Neural cell (in vitro differentiated cells): Measurements from ENCODE around the gene BCHE. TPM values are rescaled to one million over a fixed set of nuclear protein-coding genes. Genes with fewer than 3 reads are reported as not detected.

Experiments
- H2AFZ ChIP-seq: fragments of 200-600, 300-800 bp; sonication (generic), shearing (Covaris generic); 2 replicates; pipeline ENCODE4 v1.6.0; 2014; ENCODE audit warnings: low read depth, mild to moderate bottlenecking, antibody characterized with exemption, low read length, moderate library complexity
- H3F3A ChIP-seq: fragments of 200-600 bp; shearing (Covaris generic); 2 replicates; pipeline ENCODE4 v1.6.1; 2016; ENCODE audit warnings: mild to moderate bottlenecking, moderate library complexity, mixed read lengths, antibody characterized with exemption, low read length; ENCODE audit not compliant: insufficient read depth, poor library complexity, severe bottlenecking
- H3K27ac ChIP-seq: fragments of 200-600, 300-800 bp; sonication (generic), shearing (Covaris generic); 2 replicates; pipeline ENCODE4 v1.5.1; 2014; ENCODE audit warnings: mild to moderate bottlenecking, low read length, moderate library complexity
- H3K27me3 ChIP-seq: fragments of 300-800, 200-600 bp; sonication (generic), shearing (Covaris generic); 2 replicates; pipeline ENCODE4 v1.6.0; 2014; ENCODE audit warnings: mild to moderate bottlenecking, low read depth, low read length, moderate library complexity; ENCODE audit not compliant: insufficient read depth
- H3K36me3 ChIP-seq: fragments of 300-800, 200-600 bp; sonication (generic), shearing (Covaris generic); 2 replicates; pipeline ENCODE4 v1.5.1; 2014; ENCODE audit warnings: mild to moderate bottlenecking, antibody characterized with exemption, low read length, moderate library complexity; ENCODE audit not compliant: insufficient read depth
- H3K4me2 ChIP-seq: fragments of 300-800, 200-600 bp; sonication (generic), shearing (Covaris generic); 2 replicates; pipeline ENCODE4 v1.6.0; 2014; ENCODE audit warnings: mild to moderate bottlenecking, low read length
- H3K4me3 ChIP-seq: fragments of 300-800, 200-600 bp; sonication (generic), shearing (Covaris generic); 2 replicates; pipeline ENCODE4 v1.5.1; 2014; ENCODE audit warnings: mild to moderate bottlenecking, low read length, moderate library complexity
- H3K79me2 ChIP-seq: fragments of 200-600 bp; shearing (Covaris generic); replicated peaks from 2 replicates; pipeline ENCODE4 v1.6.0; 2014; ENCODE audit warnings: mild to moderate bottlenecking, low read length, moderate library complexity; ENCODE audit not compliant: insufficient read depth
- H3K9ac ChIP-seq: fragments of 300-800, 200-600 bp; sonication (generic), shearing (Covaris generic); 2 replicates; pipeline ENCODE4 v1.6.1; 2016; ENCODE audit warnings: mild to moderate bottlenecking, low read length, mixed read lengths
- H3K9me2 ChIP-seq: fragments of 200-600 bp; shearing (Covaris generic); 2 replicates; pipeline ENCODE4 v1.6.1; 2016; ENCODE audit warnings: mild to moderate bottlenecking, low read length, mixed read lengths; ENCODE audit not compliant: insufficient read depth
- H3K9me3 ChIP-seq: fragments of 200-600, 300-800 bp; sonication (generic), shearing (Covaris generic); 2 replicates; pipeline ENCODE4 v1.6.1; 2016; ENCODE audit warnings: mild to moderate bottlenecking, mixed run types, low read length, moderate library complexity, mixed read lengths
- H4K20me1 ChIP-seq: fragments of 200-600 bp; shearing (Covaris generic); 2 replicates; pipeline ENCODE4 v1.6.1; 2016; ENCODE audit warnings: mild to moderate bottlenecking, mixed run types; ENCODE audit not compliant: insufficient read depth
- CTCF ChIP-seq: fragments of 450-650 bp; IDR thresholded peaks from 2 replicates; pipeline ENCODE4 v1.5.1; 2014; ENCODE audit warnings: antibody characterized with exemption, mild to moderate bottlenecking, moderate library complexity; ENCODE audit not compliant: poor library complexity, severe bottlenecking
- EP300 ChIP-seq: fragments of 450-650 bp; conservative IDR thresholded peaks from 2 replicates; pipeline ENCODE4 v1.6.1; 2014; ENCODE audit warnings: antibody characterized with exemption, mild to moderate bottlenecking, moderate library complexity; ENCODE audit not compliant: poor library complexity, severe bottlenecking
- EZH2 ChIP-seq: fragments of 200-600, 300-800 bp; shearing (Covaris generic), sonication (generic); IDR thresholded peaks from 2 replicates; pipeline ENCODE4 v1.6.1; 2014; ENCODE audit warnings: antibody characterized with exemption, low read length, borderline replicate concordance, mild to moderate bottlenecking; ENCODE audit not compliant: insufficient read depth, poor library complexity, severe bottlenecking
- MXI1 ChIP-seq: fragments of 450-650 bp; conservative IDR thresholded peaks from 2 replicates; pipeline ENCODE4 v1.6.1; 2014; ENCODE audit warnings: antibody characterized with exemption, mild to moderate bottlenecking; ENCODE audit not compliant: poor library complexity, severe bottlenecking
- POLR2AphosphoS5 ChIP-seq: IDR thresholded peaks from 2 replicates; pipeline ENCODE4 v1.6.1; 2012
- RAD21 ChIP-seq: fragments of 450-650 bp; conservative IDR thresholded peaks from 2 replicates; pipeline ENCODE4 v1.6.1; 2014; ENCODE audit warnings: antibody characterized with exemption, mild to moderate bottlenecking, moderate library complexity
- REST ChIP-seq: IDR thresholded peaks from 2 replicates; pipeline ENCODE4 v1.6.1; 2012; ENCODE audit warnings: borderline replicate concordance
- SMC3 ChIP-seq: fragments of 450-650 bp; conservative IDR thresholded peaks from 2 replicates; pipeline ENCODE4 v1.6.1; 2014; ENCODE audit warnings: antibody characterized with exemption, mild to moderate bottlenecking, moderate library complexity; ENCODE audit not compliant: poor library complexity
- TAF1 ChIP-seq: IDR thresholded peaks from 2 replicates; pipeline ENCODE4 v1.6.1; 2012; ENCODE audit warnings: low read depth
- polyA plus RNA-seq: library from polyadenylated mRNA; depleted of rRNA; stranded (reverse); fragments of >200 nt; gene quantifications from 2 replicates; pipeline ENCODE4 v1.2.3, GENCODE V29; 2014

BCHE gene
- polyA plus RNA-seq, 1 donor from 2014 or later, result 2.6 TPM

DNA sequence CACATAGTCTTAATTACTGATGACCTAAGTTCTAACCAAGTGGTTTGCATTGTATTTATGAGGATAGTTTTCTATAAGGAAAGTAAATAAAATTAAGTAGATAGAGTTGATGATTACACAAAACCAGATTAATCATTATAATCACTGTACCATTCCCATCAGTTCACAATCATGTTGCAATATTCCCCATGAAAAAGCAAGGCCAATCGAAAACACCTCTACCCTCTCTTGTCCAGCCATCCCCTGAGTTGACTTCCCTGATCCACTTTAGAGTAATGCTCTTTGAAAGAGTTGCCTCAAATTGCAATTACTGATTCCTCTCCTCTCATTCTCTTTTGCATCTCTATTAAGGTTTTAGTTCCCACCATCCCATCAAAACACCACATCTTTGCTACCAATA lies 21.0 kb downstream of the BCHE start:
- H3K9me2 ChIP-seq, result no peaks in the 10 kb centered on the region

DNA sequence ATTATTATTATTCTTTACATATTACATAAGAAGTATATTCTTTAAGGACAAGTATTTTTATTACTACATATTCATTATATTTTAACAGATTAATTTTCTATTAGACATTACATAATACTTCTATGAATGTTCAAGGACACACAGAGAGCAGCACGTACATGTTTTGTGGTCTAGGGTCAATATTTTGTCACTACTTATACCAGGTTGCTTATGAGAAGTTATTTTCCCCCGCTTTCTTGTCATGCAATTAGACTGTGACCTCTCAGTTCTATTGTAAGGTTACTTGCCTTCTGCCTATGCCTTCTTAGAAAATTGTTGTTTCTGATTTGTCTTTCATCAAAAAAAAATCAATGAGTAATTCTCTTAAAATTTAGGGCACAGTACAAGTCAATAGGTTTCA lies 21.5 kb downstream of the BCHE start:
- no peaks in the 10 kb centered on the region for H3K9me3 ChIP-seq
- H3K9ac ChIP-seq, result no peak overlapping the region
- no peaks in the 10 kb centered on the region for H3F3A ChIP-seq
- H3K4me3 ChIP-seq, result no peak overlapping the region
- H3K27ac ChIP-seq, result no peak overlapping the region
- H3K27me3 ChIP-seq, result no peaks in the 10 kb centered on the region
- no peaks in the 10 kb centered on the region for H3K79me2 ChIP-seq
- H3K9me2 ChIP-seq, result no peaks in the 10 kb centered on the region
- no peak overlapping the region for H2AFZ ChIP-seq
- H3K4me2 ChIP-seq, result no peak overlapping the region
- H4K20me1 ChIP-seq, result no peaks in the 10 kb centered on the region
- no peaks in the 10 kb centered on the region for H3K36me3 ChIP-seq
- TF ChIP-seq POLR2AphosphoS5, result no peak
- TF ChIP-seq RAD21, result no peak
- TF ChIP-seq EZH2, result no peak
- no peak for TF ChIP-seq MXI1
- TF ChIP-seq CTCF, result no peak
- TF ChIP-seq SMC3, result no peak
- TF ChIP-seq TAF1, result no peak
- no peak for TF ChIP-seq EP300

More for the DNA sequence above, 21.0 kb downstream of the BCHE start:
- no peaks in the 10 kb centered on the region for H3K27me3 ChIP-seq
- H3K9me3 ChIP-seq, result no peaks in the 10 kb centered on the region
- no peak for TF ChIP-seq EP300
- no peak for TF ChIP-seq SMC3
- TF ChIP-seq MXI1, result no peak
- no peak for TF ChIP-seq REST
- TF ChIP-seq POLR2AphosphoS5, result no peak
- TF ChIP-seq CTCF, result no peak
- no peak for TF ChIP-seq EZH2
- TF ChIP-seq RAD21, result no peak
- no peak for TF ChIP-seq TAF1
- no peak overlapping the region for H2AFZ ChIP-seq
- no peaks in the 10 kb centered on the region for H4K20me1 ChIP-seq
- no peak overlapping the region for H3K4me2 ChIP-seq
- H3F3A ChIP-seq, result no peaks in the 10 kb centered on the region
- H3K79me2 ChIP-seq, result no peaks in the 10 kb centered on the region
- H3K36me3 ChIP-seq, result no peaks in the 10 kb centered on the region
- no peak overlapping the region for H3K9ac ChIP-seq
- no peak overlapping the region for H3K27ac ChIP-seq
- H3K4me3 ChIP-seq, result no peak overlapping the region
